Fibroblast of skin of scalp (primary cell): ENCODE measurements around the gene RHOB.
"Not testable (repeated sequence)": the region's sequence is repeated elsewhere in the genome, so short reads cannot be mapped to it uniquely, and the experiment has no call there.

Source experiments
- DNase-seq: peaks from one replicate; pipeline ENCODE4 v3.0.0-alpha.2; 2013

The RHOB gene

GRCh38 chr2:20454036-20454981 lies 7.4 kb downstream of the RHOB start:
- DNase-seq = no peak

- DNase-seq = no peak
Observed at GRCh38 chr2:20455076-20455587, 8.3 kb downstream of the RHOB start.

- DNase-seq = no peak
Observed at GRCh38 chr2:20456116-20456571, 9.3 kb downstream of the RHOB start.

GRCh38 chr2:20456636-20457426 lies 10.0 kb downstream of the RHOB start:
- no peak for DNase-seq

GRCh38 chr2:20457661-20458630 lies 11.1 kb downstream of the RHOB start:
- DNase-seq = no peak

GRCh38 chr2:20458737-20459484 lies 12.0 kb downstream of the RHOB start:
- not testable (repeated sequence) for DNase-seq

- DNase-seq = no peak
Observed at GRCh38 chr2:20465716-20466394, 19.0 kb downstream of the RHOB start.

GRCh38 chr2:20467789-20468548 lies 21.1 kb downstream of the RHOB start:
- no peak for DNase-seq

- DNase-seq = no peak
Observed at GRCh38 chr2:20468549-20469500, 22.0 kb downstream of the RHOB start.

GRCh38 chr2:20469595-20469994 lies 22.7 kb downstream of the RHOB start:
- DNase-seq = no peak

- DNase-seq = no peak
Observed at GRCh38 chr2:20470211-20470610, 23.3 kb downstream of the RHOB start.

- no peak for DNase-seq
Observed at GRCh38 chr2:20471148-20471547, 24.3 kb downstream of the RHOB start.

GRCh38 chr2:20471902-20472559 lies 25.2 kb downstream of the RHOB start:
- no peak for DNase-seq

- DNase-seq = no peak
Observed at GRCh38 chr2:20472569-20472968, 25.7 kb downstream of the RHOB start.

- DNase-seq = no peak
Observed at GRCh38 chr2:20473128-20473527, 26.3 kb downstream of the RHOB start.

- DNase-seq = no peak
Observed at GRCh38 chr2:20474757-20475566, 28.1 kb downstream of the RHOB start.

GRCh38 chr2:20475567-20475952 lies 28.7 kb downstream of the RHOB start:
- no peak for DNase-seq
